Psoas muscle (tissue), 8 donors: ENCODE results near the gene ATXN2. TPM values are rescaled to one million over a fixed set of nuclear protein-coding genes. Genes with fewer than 3 reads are reported as not detected.
A peak's percentile ranks its signal among the peaks of the same experiment; 100 is the strongest.

Experiments
- ATAC-seq, 4 donors: fragments of 200-7000 bp; cut with Tn5 transposase; one replicate each; pipeline ENCODE4 v1.9.1; 2020; ENCODE audit warnings: moderate library complexity in 3 of 4, mild to moderate bottlenecking in 2 of 4
- DNase-seq, 2 donors: peaks; one replicate each; pipeline ENCODE4 v3.0.0-alpha.2; 2020
- H3K27ac ChIP-seq: fragments of 200-600 bp; one replicate; pipeline ENCODE4 v1.8.0; 2022
- H3K27me3 ChIP-seq, 3 donors: fragments of 200-600 bp in 1 of 3; one replicate each; pipeline versions ENCODE4 v1.6.1 to v1.8.0; 2013 to 2022; ENCODE audit warnings: low read length in 2 of 3, mild to moderate bottlenecking in 2 of 3, moderate library complexity in 1 of 3; ENCODE audit not compliant: insufficient read depth in 3 of 3
- H3K36me3 ChIP-seq, 2 donors: fragments of 200-600 bp in 1 of 2; one replicate each; pipeline versions ENCODE4 v1.6.1 to v1.8.0; 2013 to 2022; ENCODE audit warnings: low read depth in 1 of 2, mild to moderate bottlenecking in 1 of 2, moderate library complexity in 1 of 2; ENCODE audit not compliant: insufficient read depth in 1 of 2
- H3K4me1 ChIP-seq: fragments of 200-600 bp; one replicate; pipeline ENCODE4 v1.8.0; 2022
- H3K4me3 ChIP-seq: fragments of 200-600 bp; one replicate; pipeline ENCODE4 v1.8.0; 2022; ENCODE audit warnings: mild to moderate bottlenecking
- H3K9me3 ChIP-seq: fragments of 200-600 bp; one replicate; pipeline ENCODE4 v1.8.0; 2022
- CTCF ChIP-seq: fragments of 200-600 bp; IDR thresholded peaks from one replicate; pipeline ENCODE4 v1.8.0; 2022; ENCODE audit warnings: antibody characterized with exemption
- WGBS, 3 donors: extraction: QIAGEN DNeasy Blood & Tissue Kit; methylation state at CpG; one replicate each; pipeline versions ENCODE4 v1.1.6 to v1.1.7; 2013; 5-methylcytosine and 5-hydroxymethylcytosine counted together
- intact Hi-C, 2 donors: fragments of 100-400 bp; cut with DNase I; formaldehyde crosslinking; loops; one replicate each; pipeline versions ENCODE4 v1.11.0 to v1.14.2; 2022
- polyA plus RNA-seq, 3 donors: library from polyadenylated mRNA; stranded (reverse); fragments of 200-250 nt; gene quantifications; one replicate each; pipeline ENCODE4 v1.2.3, GENCODE V29; 2013
- total RNA-seq, 4 donors: library from RNA; stranded (reverse); fragmentation: NEBNext Ultra II Directional in 2 of 4; extraction: Animal tissue kit (Norgen Biotek cat#: 25700) in 2 of 4; gene quantifications; one replicate each; pipeline versions ENCODE4 v1.2.1 to v1.2.4, GENCODE V29; 2021 to 2023
- donor health status: healthy with polysubstance abuse.
- donor health status: DM: no; HTN: no; CAD: no; lungs with moderate emphysema.
- donor health status: Bipolar disorder and iron deficiency.
- donor health status: healthy.
- donor health status: DM: yes; HTN: yes; CAD: no.
- donor health status: DM: no; HTN: no; CAD: no.
- donor health status: DM: no; HTN: no; CAD: no.
- donor health status: DM: yes; HTN: yes; CAD: no.

ATXN2 gene
- total and polyA plus RNA-seq, 7 donors = 17.2 to 39.2 (median 32.9) TPM

GRCh38 chr12:111453071-111453989 lies 145.8 kb downstream of the ATXN2 start:
- Histone ChIP-seq H3K4me1 (peaks cover 24% of the 10 kb centered on the region), H3K36me3 (peaks cover 5 to 73% of the 10 kb centered on the region in 2 donors), H3K27me3 (no peaks in the 10 kb centered on the region), H3K9me3 (no peaks in the 10 kb centered on the region), H3K27ac (no peak overlapping the region), H3K4me3 (no peak overlapping the region)
- DNase-seq (no peak), ATAC-seq (no peak)
- WGBS, 3 donors = 91 to 93% (median 92%) methylated on average over 25 of the region's 25 CpGs
- TF ChIP-seq CTCF = no peak
- intact Hi-C loops = no loop called here

DNA sequence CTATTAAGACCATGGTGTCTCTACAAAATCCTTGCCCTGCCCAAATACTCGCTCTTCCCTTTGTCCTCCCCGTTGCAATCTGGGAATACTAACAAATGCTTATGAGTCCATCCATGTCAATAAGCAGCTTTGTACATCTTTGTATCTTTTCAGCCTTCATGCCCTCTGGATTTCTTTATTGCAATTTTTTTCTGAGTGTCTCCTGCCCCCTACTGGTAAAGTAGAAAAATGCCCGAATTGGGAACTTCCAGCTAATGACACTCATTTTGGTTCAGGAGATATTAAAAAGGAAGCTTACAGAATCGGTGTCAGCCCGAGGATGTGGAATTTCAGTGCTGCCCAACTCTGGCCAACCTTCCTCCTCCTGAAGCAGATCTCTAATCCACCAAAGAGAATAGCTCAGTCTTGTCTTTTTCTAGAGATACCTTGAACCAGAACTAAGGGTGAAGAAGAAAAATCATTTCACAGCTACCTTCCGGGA lies 147.4 kb downstream of the ATXN2 start:
- peak in 2 of 4 donors; percentile 27 to 59 for ATAC-seq
- Histone ChIP-seq H3K9me3 (no peaks in the 10 kb centered on the region), H3K36me3 (peaks cover 8 to 81% of the 10 kb centered on the region in 2 donors), H3K4me1 (peaks cover 34% of the 10 kb centered on the region), H3K27ac (no peak overlapping the region), H3K27me3 (no peaks in the 10 kb centered on the region), H3K4me3 (no peak overlapping the region)
- no peak for DNase-seq
- TF ChIP-seq CTCF = peak; percentile 74
- intact Hi-C loops = loop anchor here (1.0 to 2.0 kb wide), 2 partner anchors 54 to 55 kb away; no protein-coding TSS in a partner anchor
- 30 to 41% (median 35%) methylated on average over 6 of the region's 6 CpGs for WGBS, 3 donors

DNA sequence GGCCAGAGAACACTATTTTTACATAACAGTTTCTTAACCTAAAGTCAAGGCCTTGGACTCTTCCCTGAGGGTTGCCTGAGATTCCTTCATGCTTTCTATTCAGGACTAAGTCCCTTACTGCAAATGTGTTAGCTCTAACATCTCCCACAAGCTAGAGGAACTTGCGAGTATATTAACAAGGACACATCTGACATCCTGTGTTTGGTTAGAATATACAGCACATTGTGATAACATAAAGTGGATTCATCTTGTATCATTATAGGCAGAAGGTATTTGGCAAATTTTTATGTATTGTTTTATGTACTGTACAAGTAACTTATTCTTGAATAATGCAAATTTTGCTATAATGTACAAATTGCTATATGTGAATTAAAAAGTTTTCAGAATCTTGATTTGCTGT lies 147.9 kb downstream of the ATXN2 start:
- Histone ChIP-seq H3K36me3 (peaks cover 8 to 79% of the 10 kb centered on the region in 2 donors), H3K4me3 (no peak overlapping the region), H3K4me1 (peaks cover 39% of the 10 kb centered on the region), H3K27me3 (no peaks in the 10 kb centered on the region), H3K27ac (peak overlapping the region; percentile 87), H3K9me3 (no peaks in the 10 kb centered on the region)
- ATAC-seq (no peak), DNase-seq (no peak)
- WGBS, 3 donors = 60 to 79% (median 64%) methylated on average over 1 of the region's 1 CpG
- no peak for TF ChIP-seq CTCF
- intact Hi-C loops = loop anchor here (1.0 to 2.0 kb wide), 2 partner anchors 54 kb away; no protein-coding TSS in a partner anchor

DNA sequence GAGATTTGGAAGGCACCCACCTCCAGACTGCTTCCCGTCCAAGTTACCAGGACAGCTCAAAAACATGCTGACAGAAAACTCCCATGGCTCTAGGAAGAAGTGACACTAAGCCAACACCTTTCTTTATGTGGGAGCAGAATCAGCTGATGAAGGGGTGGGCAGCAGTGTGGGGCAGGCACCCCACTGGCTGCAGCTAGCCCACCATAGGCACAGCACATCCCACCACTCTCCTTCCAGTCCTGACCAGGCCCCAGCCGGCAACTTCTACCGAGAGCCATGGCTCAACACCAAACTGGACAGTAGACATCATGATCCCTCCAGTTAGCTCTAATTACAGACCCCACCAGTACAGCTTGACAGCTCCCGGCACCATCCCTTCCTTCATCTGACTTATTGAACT lies 148.4 kb downstream of the ATXN2 start:
- H3K36me3 ChIP-seq = peaks cover 8 to 75% of the 10 kb centered on the region in 2 donors
- no peak for DNase-seq
- H3K27ac ChIP-seq = peak overlapping the region; percentile 87
- no peak overlapping the region for H3K4me3 ChIP-seq
- no peaks in the 10 kb centered on the region for H3K27me3 ChIP-seq
- H3K4me1 ChIP-seq = peaks cover 44% of the 10 kb centered on the region
- peak in 1 of 4 donors; percentile 7 for ATAC-seq
- no peaks in the 10 kb centered on the region for H3K9me3 ChIP-seq
- TF ChIP-seq CTCF = no peak
- intact Hi-C loops = loop anchor here (1.0 to 2.0 kb wide), 2 partner anchors 53 to 54 kb away; no protein-coding TSS in a partner anchor
- WGBS, 3 donors = 23 to 52% (median 28%) methylated on average over 4 of the region's 4 CpGs
